Stimulated activated CD8-positive, alpha-beta memory T cell treated with anti-CD3 and anti-CD28 coated beads, Interleukin-15, amount 100 ng/mL, for 24 hours (primary cell): ENCODE measurements around the gene UPF3A.
"Not testable (repeated sequence)": the region's sequence is repeated elsewhere in the genome, so short reads cannot be mapped to it uniquely, and the experiment has no call there.

Experiments
- DNase-seq: peaks from one replicate; pipeline ENCODE4 v3.0.0-alpha.2; 2020; ENCODE audit warnings: low read depth

Gene UPF3A

DNA sequence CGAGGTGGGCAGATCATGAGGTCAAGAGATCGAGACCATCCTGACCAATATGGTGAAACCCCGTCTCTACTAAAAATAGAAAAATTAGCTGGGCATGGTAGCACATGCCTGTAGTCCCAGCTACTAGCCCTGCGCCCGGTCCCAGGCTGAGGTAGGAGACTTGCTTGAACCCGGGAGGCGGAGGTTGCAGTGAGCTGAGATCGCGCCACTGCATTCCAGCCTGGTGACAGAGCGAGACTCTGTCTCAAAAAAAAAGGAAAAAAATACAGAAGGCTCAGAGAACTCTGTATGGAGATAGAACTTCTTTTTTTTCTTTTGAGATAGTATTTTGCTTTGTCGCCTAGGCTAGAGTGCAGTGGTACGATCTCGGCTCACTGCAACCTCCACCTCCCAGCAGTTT is 17.1 kb upstream of the UPF3A start:
- not testable (repeated sequence) for DNase-seq

- no peak for DNase-seq
These were observed 16.4 kb upstream of the UPF3A start for GRCh38 chr13:114264886-114265611.

- DNase-seq, result no peak
These were observed 15.2 kb upstream of the UPF3A start for GRCh38 chr13:114266241-114266640.

- no peak for DNase-seq
These were observed 12.8 kb upstream of the UPF3A start for GRCh38 chr13:114268344-114269280.

DNA sequence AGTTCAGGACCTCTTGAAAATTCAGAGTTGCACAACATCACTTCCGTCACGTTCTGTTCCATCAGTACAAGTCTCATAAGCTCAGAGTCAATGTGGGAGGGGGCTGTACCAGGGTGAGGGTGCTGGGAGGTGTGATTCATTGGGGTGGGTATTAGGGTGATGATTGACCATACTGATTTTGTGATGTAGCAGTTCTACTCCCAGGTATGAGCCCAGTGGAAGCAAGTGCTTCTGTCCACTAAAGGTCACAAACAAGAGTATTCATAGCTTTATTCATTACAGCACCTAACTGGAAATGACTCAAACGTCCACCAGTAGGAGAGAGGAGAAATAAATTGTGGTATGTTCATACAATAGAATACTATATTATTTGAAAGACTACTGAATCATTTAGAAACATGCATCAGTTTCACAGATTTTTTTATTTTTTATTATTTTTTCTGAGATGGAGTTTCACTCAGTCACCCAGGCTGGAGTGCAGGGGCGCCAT is 12.1 kb upstream of the UPF3A start:
- no peak for DNase-seq

- no peak for DNase-seq
These were observed 8.4 kb upstream of the UPF3A start for GRCh38 chr13:114272977-114273376.

GRCh38 chr13:114275304-114275703 is 6.1 kb upstream of the UPF3A start:
- DNase-seq, result no peak

- DNase-seq, result no peak
These were observed 2.3 kb upstream of the UPF3A start for GRCh38 chr13:114279146-114279545.

- DNase-seq, result no peak
These were observed 1.5 kb upstream of the UPF3A start for GRCh38 chr13:114279758-114280355.

GRCh38 chr13:114282041-114282670 is 755 bp downstream of the UPF3A start:
- DNase-seq, result peak; percentile 11

DNA sequence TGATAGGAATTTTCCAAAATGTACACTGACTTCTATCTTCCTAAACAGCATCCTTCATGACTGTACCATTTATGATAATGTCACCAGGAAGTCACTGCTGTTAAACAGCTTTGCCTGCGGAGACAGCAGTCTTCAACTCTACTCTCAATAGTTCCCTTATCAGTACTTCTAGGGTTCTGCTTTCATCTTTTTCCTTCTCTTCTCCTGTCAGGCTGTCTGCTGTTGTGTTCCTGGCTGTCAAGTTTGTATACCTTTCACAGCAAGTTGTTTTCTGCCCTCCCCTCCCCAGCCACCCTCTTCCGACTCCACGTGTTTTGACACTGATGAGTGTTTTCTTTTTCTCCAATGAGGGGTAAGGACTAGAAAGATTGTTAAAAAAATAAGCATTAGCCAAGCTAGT is 2.2 kb downstream of the UPF3A start:
- no peak for DNase-seq

DNA sequence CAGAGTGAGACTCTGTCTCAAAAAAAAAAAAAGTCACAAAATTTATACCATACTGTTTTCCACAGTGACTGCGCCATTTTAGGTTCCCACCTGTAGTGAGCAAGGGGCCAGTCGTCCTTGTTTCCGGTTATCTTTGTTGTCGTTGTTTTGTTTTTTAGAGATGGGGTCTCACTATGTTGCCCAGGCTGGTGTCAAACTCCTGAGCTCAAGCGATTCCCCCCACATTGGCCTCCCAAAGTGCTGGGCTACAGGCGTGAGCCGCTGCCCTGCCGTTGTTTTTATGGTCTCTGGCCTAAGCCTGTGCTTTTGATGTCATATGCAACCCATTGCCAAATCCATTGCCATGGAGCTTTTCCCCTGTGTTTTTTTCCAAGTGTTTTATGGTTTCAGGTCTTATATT is 3.3 kb downstream of the UPF3A start:
- DNase-seq, result no peak

GRCh38 chr13:114285166-114285808 is 3.9 kb downstream of the UPF3A start:
- DNase-seq, result no peak

DNA sequence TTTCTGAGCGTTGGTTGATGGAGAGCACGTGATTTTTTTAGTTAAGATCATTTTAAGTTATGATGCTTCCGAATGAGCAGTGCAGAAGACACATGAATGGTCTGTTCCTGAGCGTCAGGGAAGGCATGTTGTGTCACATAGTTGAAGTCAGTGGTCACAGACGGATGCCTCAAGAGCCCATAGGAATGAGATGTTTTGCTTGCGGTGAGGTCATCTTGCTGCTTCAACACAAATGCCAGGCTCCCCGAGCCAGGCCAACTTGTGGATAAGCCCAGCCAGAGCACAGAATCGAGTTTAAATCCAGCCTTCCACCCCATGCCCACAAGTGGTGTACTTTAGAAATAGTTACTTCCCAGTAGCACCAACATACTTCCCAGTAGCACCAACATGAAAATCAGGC is 5.4 kb downstream of the UPF3A start:
- no peak for DNase-seq

GRCh38 chr13:114288157-114288591 is 6.8 kb downstream of the UPF3A start:
- DNase-seq, result no peak

DNA sequence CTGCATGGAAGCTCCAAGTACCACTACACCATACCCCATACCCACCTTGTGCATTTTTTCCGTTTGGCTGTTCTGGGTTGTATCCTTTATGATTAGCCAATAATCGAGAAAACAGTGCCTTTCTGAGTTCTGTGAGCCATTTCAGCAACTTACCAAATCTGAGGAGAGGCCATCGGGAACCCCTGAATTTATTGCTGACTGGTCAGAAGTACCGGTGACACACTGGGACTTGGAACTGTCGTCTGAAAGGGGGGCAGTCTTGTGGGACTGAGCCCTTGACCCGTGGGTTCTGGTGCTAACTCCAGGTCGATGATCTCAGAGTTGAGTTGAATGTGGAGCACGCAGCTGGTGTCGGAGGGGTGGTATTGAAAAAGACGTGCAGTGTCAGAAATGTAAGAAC is 15.0 kb downstream of the UPF3A start:
- DNase-seq, result no peak

GRCh38 chr13:114296902-114297301 is 15.5 kb downstream of the UPF3A start:
- no peak for DNase-seq

- DNase-seq, result no peak
These were observed 17.5 kb downstream of the UPF3A start for GRCh38 chr13:114298866-114299265.

DNA sequence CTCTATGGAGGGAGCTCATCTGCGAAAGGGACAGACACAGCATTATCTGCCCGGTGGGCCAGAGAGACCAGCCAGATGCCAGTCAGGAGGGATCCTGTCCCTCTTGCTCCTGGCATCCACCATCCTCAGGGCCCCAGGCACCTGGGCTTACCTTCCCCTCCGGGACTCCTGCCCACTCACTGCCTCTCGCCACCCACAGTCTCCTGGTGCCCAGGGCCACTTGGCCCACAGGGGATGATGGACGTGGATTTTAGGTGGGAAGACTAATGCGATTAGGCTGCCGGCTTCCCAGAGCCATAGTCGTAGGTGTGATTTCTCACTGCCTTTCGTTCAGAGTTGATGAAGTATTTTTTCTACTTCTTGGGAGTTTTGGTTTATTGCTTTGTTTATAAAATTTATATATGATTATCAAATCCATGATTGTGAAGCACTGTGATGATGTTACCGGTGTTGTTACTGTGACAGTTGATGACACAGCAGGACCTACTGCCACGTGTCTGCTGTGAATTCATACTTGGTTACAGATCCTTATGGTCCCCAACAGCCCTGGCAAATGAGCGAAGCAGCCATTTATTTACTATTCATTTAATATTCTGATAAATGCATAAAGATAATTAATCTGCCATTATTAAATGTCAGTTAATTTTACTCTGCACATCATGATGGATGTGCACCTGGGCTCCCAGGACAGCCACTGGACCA is 18.4 kb downstream of the UPF3A start:
- DNase-seq, result no peak

DNA sequence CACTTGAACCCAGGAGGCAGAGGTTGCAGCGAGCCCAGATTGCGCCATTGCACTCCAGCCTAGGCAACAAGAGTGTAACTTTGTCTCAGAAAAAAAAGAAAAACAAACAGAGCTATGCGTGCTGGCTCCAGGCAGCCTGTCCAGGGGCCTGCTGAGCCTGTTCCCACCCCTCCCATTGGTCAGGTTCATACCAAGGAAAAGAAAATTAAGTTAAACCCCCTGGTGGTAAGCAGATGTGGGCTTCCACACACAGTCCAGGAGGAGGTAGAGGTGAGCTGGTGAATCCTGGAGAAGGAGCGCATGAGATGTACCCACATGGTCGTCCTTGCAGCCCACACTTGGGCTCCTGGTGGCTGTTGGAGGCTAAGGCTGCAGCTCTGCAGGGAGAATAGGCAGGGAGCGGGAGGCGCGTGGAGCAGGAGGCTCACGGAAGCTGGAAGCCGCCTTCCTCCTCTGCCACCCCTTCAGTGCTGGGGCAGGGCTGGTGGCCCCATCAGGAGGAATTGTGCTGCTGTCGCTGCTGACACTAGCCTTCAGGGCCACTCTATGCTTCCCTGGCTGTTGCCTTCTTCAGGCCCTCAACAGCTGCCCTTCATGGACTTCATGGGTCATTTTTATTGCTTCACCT is 22.4 kb downstream of the UPF3A start:
- no peak for DNase-seq
